Lower lobe of right lung (tissue), 2 donors: ENCODE results near the gene UBXN10. TPM values are rescaled to one million over a fixed set of nuclear protein-coding genes. Genes with fewer than 3 reads are reported as not detected.

ENCODE experiments used
- ATAC-seq, 2 donors: fragments of 200-7000 bp; cut with Tn5 transposase; one replicate each; pipeline ENCODE4 v1.9.1; 2020 to 2022; ENCODE audit warnings: mild to moderate bottlenecking in 2 of 2, moderate library complexity in 2 of 2
- DNase-seq: peaks from one replicate; pipeline ENCODE4 v3.0.0-alpha.2; 2020
- H3K27ac ChIP-seq: fragments of 200-600 bp; one replicate; pipeline ENCODE4 v1.8.0; 2022
- H3K27me3 ChIP-seq: fragments of 200-600 bp; one replicate; pipeline ENCODE4 v1.8.0; 2022; ENCODE audit warnings: low read depth
- H3K36me3 ChIP-seq: fragments of 200-600 bp; one replicate; pipeline ENCODE4 v1.8.0; 2022; ENCODE audit warnings: mild to moderate bottlenecking
- H3K4me1 ChIP-seq: fragments of 200-600 bp; one replicate; pipeline ENCODE4 v1.8.0; 2022
- H3K4me3 ChIP-seq: fragments of 200-600 bp; one replicate; pipeline ENCODE4 v1.8.0; 2022; ENCODE audit warnings: mild to moderate bottlenecking
- H3K9me3 ChIP-seq: fragments of 200-600 bp; one replicate; pipeline ENCODE4 v1.8.0; 2022
- intact Hi-C: fragments of 100-400 bp; cut with DNase I; formaldehyde crosslinking; loops from one replicate; pipeline ENCODE4 v1.11.0; 2022
- total RNA-seq: library from RNA; stranded (reverse); fragmentation: NEBNext Ultra II Directional; extraction: Animal tissue kit (Norgen Biotek cat#: 25700); gene quantifications from one replicate; pipeline ENCODE4 v1.2.1, GENCODE V29; 2021
- TF ChIP-seq, protein P1 (sequence below): fragments of 200-600 bp; IDR thresholded peaks from one replicate; pipeline ENCODE4 v1.8.0; 2022; ENCODE audit warnings: antibody characterized with exemption, mild to moderate bottlenecking
- donor health status: DM: no; HTN: yes; CAD: no; lungs with severe emphysema.

UBXN10 gene
- total RNA-seq, 1 donor from 2014 or later: 7.8 TPM

DNA sequence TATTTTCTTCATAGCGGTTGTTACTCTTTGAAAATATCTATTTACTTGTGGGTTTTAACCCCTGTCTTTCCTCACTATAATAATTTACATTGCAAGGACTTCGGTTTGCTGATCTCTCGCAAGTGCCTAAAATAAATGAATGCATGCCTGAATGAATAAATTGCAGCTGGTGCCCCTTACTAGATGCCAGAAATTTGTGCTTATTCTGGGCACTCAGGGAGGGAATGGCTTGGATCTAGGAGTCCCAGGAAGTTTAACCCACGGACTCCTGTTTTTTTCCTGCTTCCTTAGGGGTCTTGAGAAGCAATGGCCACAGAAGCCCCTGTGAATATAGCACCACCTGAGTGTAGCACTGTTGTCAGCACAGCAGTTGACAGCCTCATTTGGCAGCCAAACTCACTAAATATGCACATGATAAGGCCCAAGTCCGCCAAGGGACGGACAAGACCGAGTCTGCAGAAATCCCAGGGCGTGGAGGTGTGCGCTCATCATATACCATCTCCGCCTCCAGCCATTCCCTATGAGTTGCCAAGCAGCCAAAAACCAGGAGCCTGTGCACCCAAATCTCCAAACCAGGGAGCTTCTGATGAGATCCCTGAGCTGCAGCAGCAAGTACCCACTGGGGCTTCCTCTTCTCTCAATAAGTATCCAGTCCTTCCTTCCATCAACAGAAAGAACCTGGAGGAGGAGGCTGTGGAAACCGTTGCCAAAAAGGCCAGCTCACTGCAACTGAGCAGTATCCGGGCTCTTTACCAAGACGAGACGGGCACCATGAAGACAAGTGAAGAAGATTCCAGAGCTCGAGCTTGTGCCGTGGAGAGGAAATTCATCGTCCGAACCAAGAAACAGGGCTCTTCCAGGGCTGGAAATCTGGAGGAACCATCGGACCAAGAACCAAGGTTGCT is 4.6 kb downstream of the UBXN10 start:
- Histone ChIP-seq H3K4me3 (no peak overlapping the region), H3K9me3 (no peaks in the 10 kb centered on the region), H3K27ac (no peak overlapping the region), H3K4me1 (peaks cover 31% of the 10 kb centered on the region), H3K27me3 (peaks cover 8% of the 10 kb centered on the region), H3K36me3 (no peaks in the 10 kb centered on the region)
- TF ChIP-seq, protein P1, sequence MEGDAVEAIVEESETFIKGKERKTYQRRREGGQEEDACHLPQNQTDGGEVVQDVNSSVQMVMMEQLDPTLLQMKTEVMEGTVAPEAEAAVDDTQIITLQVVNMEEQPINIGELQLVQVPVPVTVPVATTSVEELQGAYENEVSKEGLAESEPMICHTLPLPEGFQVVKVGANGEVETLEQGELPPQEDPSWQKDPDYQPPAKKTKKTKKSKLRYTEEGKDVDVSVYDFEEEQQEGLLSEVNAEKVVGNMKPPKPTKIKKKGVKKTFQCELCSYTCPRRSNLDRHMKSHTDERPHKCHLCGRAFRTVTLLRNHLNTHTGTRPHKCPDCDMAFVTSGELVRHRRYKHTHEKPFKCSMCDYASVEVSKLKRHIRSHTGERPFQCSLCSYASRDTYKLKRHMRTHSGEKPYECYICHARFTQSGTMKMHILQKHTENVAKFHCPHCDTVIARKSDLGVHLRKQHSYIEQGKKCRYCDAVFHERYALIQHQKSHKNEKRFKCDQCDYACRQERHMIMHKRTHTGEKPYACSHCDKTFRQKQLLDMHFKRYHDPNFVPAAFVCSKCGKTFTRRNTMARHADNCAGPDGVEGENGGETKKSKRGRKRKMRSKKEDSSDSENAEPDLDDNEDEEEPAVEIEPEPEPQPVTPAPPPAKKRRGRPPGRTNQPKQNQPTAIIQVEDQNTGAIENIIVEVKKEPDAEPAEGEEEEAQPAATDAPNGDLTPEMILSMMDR: no peak
- ATAC-seq (no peak), DNase-seq (no peak)
- intact Hi-C loops: no loop called here

DNA sequence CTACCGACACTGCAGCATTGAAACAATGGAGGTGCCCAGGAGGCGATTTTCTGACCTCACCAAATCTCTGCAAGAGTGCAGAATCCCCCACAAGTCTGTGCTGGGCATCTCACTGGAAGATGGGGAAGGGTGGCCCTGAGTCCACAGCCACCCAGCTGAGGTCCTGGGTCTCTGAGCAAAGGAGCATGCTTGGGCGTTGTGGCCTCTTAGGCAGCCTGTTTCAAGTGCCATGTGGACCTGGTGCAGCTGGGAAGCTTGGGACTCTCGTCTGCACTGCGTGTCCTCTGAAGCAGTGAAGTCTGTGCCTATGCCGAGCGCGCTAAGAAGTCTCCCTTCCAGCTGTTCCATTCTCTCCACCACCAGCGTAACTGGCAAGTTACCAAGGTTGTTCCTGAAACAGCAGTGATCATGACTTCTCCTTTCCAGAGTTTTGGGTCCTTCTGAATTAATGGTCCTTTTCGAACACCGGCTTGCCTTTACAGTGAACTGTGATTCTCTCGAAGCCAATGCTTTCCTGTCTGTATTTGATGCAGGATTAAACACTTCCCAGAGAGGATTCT is 5.5 kb downstream of the UBXN10 start:
- DNase-seq: no peak
- Histone ChIP-seq H3K36me3 (no peaks in the 10 kb centered on the region), H3K9me3 (no peaks in the 10 kb centered on the region), H3K4me3 (no peak overlapping the region), H3K4me1 (peaks cover 23% of the 10 kb centered on the region), H3K27me3 (no peaks in the 10 kb centered on the region), H3K27ac (no peak overlapping the region)
- TF ChIP-seq, protein P1: no peak
- ATAC-seq: no peak
- intact Hi-C loops: no loop called here

GRCh38 chr1:20192364-20192763 is 6.5 kb downstream of the UBXN10 start:
- ATAC-seq: peak in 1 of 2 donors; percentile 41
- no peak overlapping the region for H3K27ac ChIP-seq
- intact Hi-C loops: no loop called here
- H3K27me3 ChIP-seq: no peaks in the 10 kb centered on the region
- no peak overlapping the region for H3K4me3 ChIP-seq
- H3K4me1 ChIP-seq: peaks cover 12% of the 10 kb centered on the region
- TF ChIP-seq, protein P1: no peak
- no peaks in the 10 kb centered on the region for H3K36me3 ChIP-seq
- no peaks in the 10 kb centered on the region for H3K9me3 ChIP-seq
- no peak for DNase-seq

- TF ChIP-seq, protein P1: no peak
- Histone ChIP-seq H3K4me1 (peaks cover 10% of the 10 kb centered on the region), H3K27ac (no peak overlapping the region), H3K4me3 (no peak overlapping the region), H3K9me3 (no peaks in the 10 kb centered on the region), H3K36me3 (no peaks in the 10 kb centered on the region), H3K27me3 (no peaks in the 10 kb centered on the region)
- DNase-seq: no peak
- no peak for ATAC-seq
- intact Hi-C loops: no loop called here
These were observed 7.0 kb downstream of the UBXN10 start for GRCh38 chr1:20192871-20193411.

- Histone ChIP-seq H3K9me3 (no peaks in the 10 kb centered on the region), H3K27ac (no peak overlapping the region), H3K27me3 (peaks cover 3% of the 10 kb centered on the region), H3K4me1 (peaks cover 10% of the 10 kb centered on the region), H3K4me3 (no peak overlapping the region), H3K36me3 (no peaks in the 10 kb centered on the region)
- ATAC-seq (no peak), DNase-seq (no peak)
- intact Hi-C loops: no loop called here
- TF ChIP-seq, protein P1: no peak
These were observed 8.3 kb downstream of the UBXN10 start for GRCh38 chr1:20194224-20194623.
